GM23338 (cell line): ENCODE data around the gene RUVBL1. TPM values are rescaled to one million over a fixed set of nuclear protein-coding genes. Genes with fewer than 3 reads are reported as not detected.

Experiments
- ATAC-seq: fragments of 200-7000 bp; cut with Tn5 transposase; 3 replicates; pipeline ENCODE4 v1.9.1; 2020
- DNase-seq: peaks from one replicate; pipeline ENCODE4 v3.0.0-alpha.2; 2015; ENCODE audit warnings: low spot score
- H2AFZ ChIP-seq: fragments of 200-600 bp; sonication (generic); 2 replicates; pipeline ENCODE4 v1.8.0; 2016; ENCODE audit warnings: antibody characterized with exemption, mild to moderate bottlenecking, moderate library complexity
- H3F3A ChIP-seq: fragments of 200-600 bp; sonication (generic); replicated peaks from 2 replicates; pipeline ENCODE4 v1.8.0; 2017; ENCODE audit warnings: antibody characterized with exemption, mixed run types, low read depth
- H3K27ac ChIP-seq: fragments of 200-600 bp; sonication (generic); 2 replicates; pipeline ENCODE4 v1.6.1; 2016; ENCODE audit warnings: low read depth
- H3K27me3 ChIP-seq: fragments of 200-600 bp; sonication (generic); 2 replicates; pipeline ENCODE4 v1.8.0; 2016; ENCODE audit warnings: mild to moderate bottlenecking, mixed run types, moderate library complexity; ENCODE audit not compliant: insufficient read depth
- H3K36me3 ChIP-seq: fragments of 200-600 bp; sonication (generic); 2 replicates; pipeline ENCODE4 v1.8.0; 2016; ENCODE audit warnings: mild to moderate bottlenecking; ENCODE audit not compliant: insufficient read depth
- H3K4me1 ChIP-seq: fragments of 200-600 bp; sonication (generic); 2 replicates; pipeline ENCODE4 v1.8.0; 2016; ENCODE audit warnings: mild to moderate bottlenecking, moderate library complexity; ENCODE audit not compliant: insufficient read depth
- H3K4me2 ChIP-seq: fragments of 200-600 bp; sonication (generic); 2 replicates; pipeline ENCODE4 v1.7.1; 2017; ENCODE audit warnings: mixed run types
- H3K4me3 ChIP-seq: fragments of 200-600 bp; sonication (generic); 2 replicates; pipeline ENCODE4 v1.6.1; 2016; ENCODE audit warnings: mixed run types
- H3K79me2 ChIP-seq: fragments of 200-600 bp; sonication (generic); replicated peaks from 2 replicates; pipeline ENCODE4 v1.8.0; 2017; ENCODE audit warnings: mild to moderate bottlenecking; ENCODE audit not compliant: insufficient read depth
- H3K9me2 ChIP-seq: fragments of 200-600 bp; sonication (generic); 2 replicates; pipeline ENCODE4 v1.8.0; 2017; ENCODE audit not compliant: insufficient read depth
- H4K20me1 ChIP-seq: fragments of 200-600 bp; sonication (generic); replicated peaks from 2 replicates; pipeline ENCODE4 v1.8.0; 2017; ENCODE audit warnings: mild to moderate bottlenecking; ENCODE audit not compliant: insufficient read depth
- H3K27ac Mint-ChIP-seq: 2 replicates; pipeline ENCODE4 v1.8.0; 2020; ENCODE audit warnings: inconsistent platforms, mild to moderate bottlenecking, moderate library complexity, mixed read lengths
- H3K27me3 Mint-ChIP-seq: 3 replicates; pipeline ENCODE4 v1.8.0; 2022; ENCODE audit warnings: low read depth, mild to moderate bottlenecking, moderate library complexity, mixed read lengths, inconsistent platforms; ENCODE audit not compliant: insufficient read depth, poor library complexity
- H3K36me3 Mint-ChIP-seq: 3 replicates; pipeline ENCODE4 v1.8.0; 2021; ENCODE audit warnings: low read depth, mild to moderate bottlenecking, inconsistent platforms, moderate library complexity, mixed read lengths
- H3K4me1 Mint-ChIP-seq: 3 replicates; pipeline ENCODE4 v1.8.0; 2020; ENCODE audit warnings: mild to moderate bottlenecking, inconsistent platforms, mixed read lengths
- H3K4me3 Mint-ChIP-seq: 3 replicates; pipeline ENCODE4 v1.8.0; 2021; ENCODE audit warnings: moderate library complexity, mild to moderate bottlenecking, inconsistent platforms, mixed read lengths
- H3K9me3 Mint-ChIP-seq: 3 replicates; pipeline ENCODE4 v1.8.0; 2020; ENCODE audit warnings: moderate library complexity, mild to moderate bottlenecking, inconsistent platforms, mixed read lengths
- CREB1 ChIP-seq: fragments of 250-450 bp; sonication (Bioruptor Pico); IDR thresholded peaks from 2 replicates; pipeline ENCODE4 v1.5.0; 2020; ENCODE audit warnings: low read depth, mild to moderate bottlenecking, moderate library complexity
- ETS1 ChIP-seq: IDR thresholded peaks from 2 replicates; pipeline ENCODE4 v1.6.1; 2016; ENCODE audit warnings: antibody characterized with exemption
- EZH2 ChIP-seq: fragments of 200-600 bp; sonication (generic); IDR thresholded peaks from one replicate; pipeline ENCODE4 v1.8.0; 2017; ENCODE audit warnings: antibody characterized with exemption, mild to moderate bottlenecking, low read depth; ENCODE audit not compliant: unreplicated experiment
- EZH2phosphoT487 ChIP-seq: fragments of 200-600 bp; sonication (generic); IDR thresholded peaks from one replicate; pipeline ENCODE4 v1.8.1; 2018; ENCODE audit warnings: antibody characterized with exemption; ENCODE audit not compliant: unreplicated experiment
- JUNB ChIP-seq: IDR thresholded peaks from one replicate; pipeline ENCODE4 v1.6.1; 2016; ENCODE audit warnings: antibody characterized with exemption; ENCODE audit not compliant: unreplicated experiment
- NANOG ChIP-seq: IDR thresholded peaks from 2 replicates; pipeline ENCODE4 v1.6.1; 2016; ENCODE audit warnings: antibody characterized with exemption, borderline replicate concordance
- POLR2AphosphoS5 ChIP-seq: IDR thresholded peaks from 2 replicates; pipeline ENCODE4 v1.6.1; 2016; ENCODE audit warnings: antibody characterized with exemption, low read depth
- REST ChIP-seq: IDR thresholded peaks from one replicate; pipeline ENCODE4 v1.6.1; 2018; ENCODE audit warnings: antibody characterized with exemption; ENCODE audit not compliant: unreplicated experiment
- STAT1 ChIP-seq: IDR thresholded peaks from one replicate; pipeline ENCODE4 v1.6.1; 2016; ENCODE audit warnings: antibody characterized with exemption; ENCODE audit not compliant: unreplicated experiment
- ZNF114 ChIP-seq: fragments of 250-450 bp; sonication (Bioruptor Pico); IDR thresholded peaks from 2 replicates; pipeline ENCODE4 v1.5.0; 2020; ENCODE audit warnings: mild to moderate bottlenecking, moderate library complexity
- ZNF331 ChIP-seq: fragments of 250-450 bp; sonication (Bioruptor Pico); IDR thresholded peaks from 2 replicates; pipeline ENCODE4 v1.5.0; 2020; ENCODE audit warnings: low read depth, mild to moderate bottlenecking, moderate library complexity
- polyA plus RNA-seq: library from polyadenylated mRNA; unstranded; fragments of >200 nt; fragmentation: Nextera tagmentation; extraction: Ambion mirVana; gene quantifications from 2 replicates; pipeline ENCODE4 v1.2.1, GENCODE V29; 2016
- total RNA-seq: library from RNA; depleted of rRNA; stranded (reverse); fragments of >200 nt; shearing (Covaris generic); gene quantifications from 2 replicates; pipeline ENCODE4 v1.2.3, GENCODE V29; 2014
- TF ChIP-seq, protein P1 (sequence below), 2 experiments: fragments of 200-600 bp in 1 of 2; sonication (generic) in 1 of 2; conservative IDR thresholded peaks; 2 replicates each; pipeline versions ENCODE4 v1.5.1 to v1.6.1; 2016 to 2017; ENCODE audit warnings: antibody characterized with exemption in 2 of 2, low read depth in 2 of 2, mild to moderate bottlenecking in 2 of 2, moderate library complexity in 1 of 2

RUVBL1 gene
- total and polyA plus RNA-seq, 2 experiments from 2014 or later, result 133 to 136 TPM

DNA sequence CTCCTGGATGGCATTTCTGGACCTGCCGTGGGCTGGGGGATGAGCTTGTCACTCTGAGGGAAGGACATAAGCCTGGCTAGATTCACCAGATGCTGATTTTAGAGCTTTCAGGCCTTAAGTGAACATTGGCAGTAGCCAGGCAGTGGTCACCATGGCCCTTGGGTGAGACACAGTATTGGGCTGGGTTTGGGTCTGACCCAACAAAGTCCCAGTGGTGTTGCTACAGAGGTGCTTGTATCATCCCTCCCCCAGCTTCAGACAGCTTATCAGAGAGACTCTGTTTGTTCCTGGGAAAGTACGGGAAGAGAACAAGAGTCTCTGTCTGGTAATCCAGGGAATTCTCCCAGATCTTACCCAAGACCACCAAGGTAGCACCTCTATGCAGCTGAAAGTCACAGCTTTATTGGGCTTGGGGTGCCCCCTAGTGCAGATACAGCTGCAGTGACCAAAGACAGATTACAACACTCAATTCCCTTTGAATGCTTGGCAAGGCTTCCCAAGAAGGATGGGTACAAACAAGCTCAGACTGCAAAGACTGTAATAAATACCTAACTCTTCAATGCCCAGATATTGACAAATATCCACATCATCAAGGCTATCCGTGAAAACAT lies 9.8 kb upstream of the RUVBL1 start:
- H3K36me3 Mint-ChIP-seq, result peaks cover 4% of the 10 kb centered on the region; the same call in 2 of the 3 replicates
- peaks cover 9% of the 10 kb centered on the region for H3K27me3 Mint-ChIP-seq
- Histone ChIP-seq H4K20me1 (no peaks in the 10 kb centered on the region), H3K4me2 (no peak overlapping the region), H3K79me2 (no peaks in the 10 kb centered on the region), H3K27ac (no peak overlapping the region), H2AFZ (no peak overlapping the region), H3F3A (no peaks in the 10 kb centered on the region), H3K27me3 (no peaks in the 10 kb centered on the region), H3K9me2 (no peaks in the 10 kb centered on the region), H3K4me3 (no peak overlapping the region), H3K36me3 (no peaks in the 10 kb centered on the region), H3K4me1 (no peaks in the 10 kb centered on the region)
- peak; percentile 97 for ATAC-seq
- H3K4me3 Mint-ChIP-seq, result no peak overlapping the region
- DNase-seq, result peak; percentile 83
- H3K4me1 Mint-ChIP-seq, result peaks cover 4% of the 10 kb centered on the region
- TF ChIP-seq, protein P1, sequence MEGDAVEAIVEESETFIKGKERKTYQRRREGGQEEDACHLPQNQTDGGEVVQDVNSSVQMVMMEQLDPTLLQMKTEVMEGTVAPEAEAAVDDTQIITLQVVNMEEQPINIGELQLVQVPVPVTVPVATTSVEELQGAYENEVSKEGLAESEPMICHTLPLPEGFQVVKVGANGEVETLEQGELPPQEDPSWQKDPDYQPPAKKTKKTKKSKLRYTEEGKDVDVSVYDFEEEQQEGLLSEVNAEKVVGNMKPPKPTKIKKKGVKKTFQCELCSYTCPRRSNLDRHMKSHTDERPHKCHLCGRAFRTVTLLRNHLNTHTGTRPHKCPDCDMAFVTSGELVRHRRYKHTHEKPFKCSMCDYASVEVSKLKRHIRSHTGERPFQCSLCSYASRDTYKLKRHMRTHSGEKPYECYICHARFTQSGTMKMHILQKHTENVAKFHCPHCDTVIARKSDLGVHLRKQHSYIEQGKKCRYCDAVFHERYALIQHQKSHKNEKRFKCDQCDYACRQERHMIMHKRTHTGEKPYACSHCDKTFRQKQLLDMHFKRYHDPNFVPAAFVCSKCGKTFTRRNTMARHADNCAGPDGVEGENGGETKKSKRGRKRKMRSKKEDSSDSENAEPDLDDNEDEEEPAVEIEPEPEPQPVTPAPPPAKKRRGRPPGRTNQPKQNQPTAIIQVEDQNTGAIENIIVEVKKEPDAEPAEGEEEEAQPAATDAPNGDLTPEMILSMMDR (conservative IDR thresholded peaks at IDR 0.05; ENCODE audit: low read depth in 2 of 2), result peak; percentile 82 to 92
- TF ChIP-seq STAT1, result no peak
- no peak overlapping the region for H3K27ac Mint-ChIP-seq
- H3K9me3 Mint-ChIP-seq, result peaks cover 13% of the 10 kb centered on the region

DNA sequence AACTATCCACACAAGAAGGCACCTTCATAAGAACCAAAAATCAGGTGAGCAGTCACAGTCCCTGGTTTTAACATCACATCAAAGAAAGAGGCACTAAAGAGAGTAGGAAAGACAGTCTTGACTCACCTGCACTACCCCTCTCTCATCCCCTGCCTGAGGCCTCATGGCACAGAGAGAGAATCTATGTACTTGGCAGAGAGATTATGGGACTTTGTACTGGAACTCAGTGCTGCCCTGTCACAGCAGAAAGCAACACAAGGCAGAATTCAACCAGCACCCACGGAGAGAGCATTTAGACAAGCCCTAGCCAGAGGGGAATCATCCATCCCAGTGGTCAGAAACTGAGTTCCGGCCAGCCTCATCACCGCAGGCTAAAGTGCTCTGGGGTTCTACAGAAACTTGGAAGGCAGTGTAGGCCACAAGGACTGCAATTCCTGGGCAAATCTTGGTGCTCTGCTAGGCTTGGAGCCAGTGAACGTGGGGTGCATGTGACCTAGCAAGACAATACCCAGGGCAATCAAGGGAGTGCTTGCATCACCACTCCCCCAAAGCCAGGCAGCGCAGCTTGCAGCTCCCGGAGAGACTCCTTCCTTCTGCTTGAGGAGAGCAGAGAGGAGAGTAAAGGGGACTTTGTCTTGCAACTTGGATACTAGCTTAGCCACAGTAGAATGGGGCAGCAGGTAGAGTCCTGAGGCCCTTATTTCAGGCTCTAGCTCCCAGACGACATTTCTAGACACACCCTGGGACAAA lies 8.5 kb upstream of the RUVBL1 start:
- H3K27ac ChIP-seq, result no peak overlapping the region
- H3F3A ChIP-seq, result no peaks in the 10 kb centered on the region
- H3K27me3 Mint-ChIP-seq, result peaks cover 9% of the 10 kb centered on the region
- no peaks in the 10 kb centered on the region for H3K27me3 ChIP-seq
- peaks cover 4% of the 10 kb centered on the region for H3K4me1 Mint-ChIP-seq
- no peaks in the 10 kb centered on the region for H3K9me2 ChIP-seq
- no peak overlapping the region for H3K4me3 ChIP-seq
- no peak overlapping the region; the same call in 2 of the 3 replicates for H3K4me3 Mint-ChIP-seq
- no peak overlapping the region for H3K4me2 ChIP-seq
- H4K20me1 ChIP-seq, result no peaks in the 10 kb centered on the region
- DNase-seq, result no peak
- TF ChIP-seq ZNF331 (CRISPR knock-in tag) (no peak), ETS1 (no peak), REST (no peak), POLR2AphosphoS5 (no peak), NANOG (no peak), EZH2phosphoT487 (no peak), ZNF114 (CRISPR knock-in tag) (no peak), CREB1 (CRISPR knock-in tag) (no peak), STAT1 (no peak), EZH2 (no peak), JUNB (no peak)
- TF ChIP-seq, protein P1 (conservative IDR thresholded peaks at IDR 0.05; ENCODE audit: low read depth in 2 of 2), result no peak
- ATAC-seq, result peak; percentile 64
- H3K27ac Mint-ChIP-seq, result no peak overlapping the region
- H3K79me2 ChIP-seq, result no peaks in the 10 kb centered on the region
- no peak overlapping the region for H2AFZ ChIP-seq
- H3K9me3 Mint-ChIP-seq, result peaks cover 13% of the 10 kb centered on the region
- H3K36me3 Mint-ChIP-seq, result peaks cover 4% of the 10 kb centered on the region; the same call in 2 of the 3 replicates
- H3K4me1 ChIP-seq, result no peaks in the 10 kb centered on the region
- H3K36me3 ChIP-seq, result no peaks in the 10 kb centered on the region
